Loucy (cell line): ENCODE measurements around the gene INTS11.

Experiments
- CTCF ChIP-seq: fragments of 200-600 bp; sonication (generic); conservative IDR thresholded peaks from 2 replicates; pipeline ENCODE4 v1.5.1; 2014; ENCODE audit warnings: mild to moderate bottlenecking, antibody characterized with exemption, low read length
- EZH2phosphoT487 ChIP-seq: fragments of 200-600 bp; IDR thresholded peaks from 2 replicates; pipeline ENCODE4 v1.6.1; 2018; ENCODE audit warnings: antibody characterized with exemption, mild to moderate bottlenecking, moderate library complexity, borderline replicate concordance

DNA sequence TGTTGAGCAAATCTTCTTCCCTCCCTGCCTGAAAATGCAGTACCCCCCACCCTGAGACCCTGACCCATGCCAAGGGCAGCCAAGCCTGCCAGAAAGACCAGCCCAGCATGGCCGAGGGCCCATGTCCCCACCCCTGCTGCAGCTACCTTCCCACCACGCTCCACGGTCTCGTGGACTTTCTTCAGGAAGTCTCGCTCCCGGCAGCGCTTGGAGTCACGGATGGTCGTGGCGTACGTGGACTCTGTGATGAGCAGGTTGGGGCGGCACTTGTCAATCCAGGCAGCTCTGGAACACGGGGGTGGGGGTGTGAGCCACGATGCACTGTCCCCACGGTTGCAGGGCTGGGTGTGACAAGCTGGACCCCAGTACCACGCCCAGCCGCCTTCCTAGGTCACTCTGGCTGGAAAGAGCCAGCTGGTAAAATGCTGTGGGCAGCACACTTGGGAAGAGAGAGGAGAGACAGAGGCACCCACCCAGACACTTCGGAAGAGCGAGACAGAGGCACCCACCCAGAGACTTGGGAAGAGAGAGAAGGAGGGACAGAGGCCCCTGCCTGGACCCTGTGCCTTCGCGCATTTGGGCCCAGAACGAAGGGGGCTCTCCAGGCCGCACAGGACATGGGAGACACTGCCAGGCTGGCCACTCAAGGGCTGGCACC, 9.7 kb downstream of the INTS11 start:
- TF ChIP-seq CTCF: no peak
- TF ChIP-seq EZH2phosphoT487: no peak
